RWPE2 (cell line): ENCODE measurements around the gene ARID5B.

Experiments
- ATAC-seq: fragments of 200-7000 bp; cut with Tn5 transposase; 3 replicates; pipeline ENCODE4 v1.9.1; 2021; ENCODE audit warnings: low read depth
- DNase-seq: peaks from one replicate; pipeline ENCODE4 v3.0.0-alpha.2; 2020; ENCODE audit warnings: low spot score
- H3K27ac ChIP-seq: fragments of 450-650 bp; 2 replicates; pipeline ENCODE4 v1.5.1; 2017; ENCODE audit warnings: mild to moderate bottlenecking; ENCODE audit not compliant: poor library complexity, severe bottlenecking
- H3K27me3 ChIP-seq: fragments of 250-450 bp; sonication (Bioruptor Pico); 2 replicates; pipeline ENCODE4 v1.5.1; 2021; ENCODE audit warnings: mild to moderate bottlenecking, moderate library complexity; ENCODE audit not compliant: insufficient read depth, poor library complexity, severe bottlenecking
- H3K36me3 ChIP-seq: fragments of 250-450 bp; sonication (Bioruptor Pico); 2 replicates; pipeline ENCODE4 v1.5.1; 2020; ENCODE audit warnings: low read depth, mild to moderate bottlenecking, moderate library complexity
- H3K4me1 ChIP-seq: fragments of 250-450 bp; sonication (Bioruptor Pico); 2 replicates; pipeline ENCODE4 v1.5.1; 2021; ENCODE audit warnings: mild to moderate bottlenecking, moderate library complexity; ENCODE audit not compliant: insufficient read depth, poor library complexity, severe bottlenecking
- H3K4me3 ChIP-seq: fragments of 250-450 bp; sonication (Bioruptor Pico); 2 replicates; pipeline ENCODE4 v1.5.1; 2021; ENCODE audit warnings: mild to moderate bottlenecking, moderate library complexity; ENCODE audit not compliant: severe bottlenecking
- H3K9me3 ChIP-seq: fragments of 250-450 bp; sonication (Bioruptor Pico); 2 replicates; pipeline ENCODE4 v1.5.1; 2021; ENCODE audit warnings: mild to moderate bottlenecking, moderate library complexity; ENCODE audit not compliant: severe bottlenecking
- CTCF ChIP-seq: fragments of 450-650 bp; IDR thresholded peaks from one replicate; pipeline ENCODE4 v1.5.1; 2017; ENCODE audit warnings: mild to moderate bottlenecking, moderate library complexity; ENCODE audit not compliant: poor library complexity, severe bottlenecking

Gene ARID5B

GRCh38 chr10:62081341-62082270 lies 180.1 kb downstream of the ARID5B start:
- no peak for ATAC-seq
- H3K4me1 ChIP-seq: peaks cover 56% of the 10 kb centered on the region
- TF ChIP-seq CTCF: no peak
- H3K4me3 ChIP-seq: no peak overlapping the region
- peaks cover 17% of the 10 kb centered on the region for H3K36me3 ChIP-seq
- no peaks in the 10 kb centered on the region for H3K27me3 ChIP-seq
- peak overlapping the region; percentile 92 for H3K27ac ChIP-seq
- H3K9me3 ChIP-seq: no peaks in the 10 kb centered on the region
- no peak for DNase-seq

- peaks cover 50% of the 10 kb centered on the region for H3K4me1 ChIP-seq
- H3K27me3 ChIP-seq: no peaks in the 10 kb centered on the region
- peak overlapping the region; percentile 92 for H3K27ac ChIP-seq
- no peak overlapping the region for H3K4me3 ChIP-seq
- ATAC-seq (no peak), DNase-seq (no peak)
- peaks cover 17% of the 10 kb centered on the region for H3K36me3 ChIP-seq
- no peak for TF ChIP-seq CTCF
- no peaks in the 10 kb centered on the region for H3K9me3 ChIP-seq
Measured at GRCh38 chr10:62082271-62082656, 180.8 kb downstream of the ARID5B start.

- Histone ChIP-seq H3K36me3 (peaks cover 17% of the 10 kb centered on the region), H3K4me3 (no peak overlapping the region), H3K4me1 (peaks cover 44% of the 10 kb centered on the region), H3K9me3 (no peaks in the 10 kb centered on the region), H3K27ac (peak overlapping the region; percentile 92), H3K27me3 (no peaks in the 10 kb centered on the region)
- TF ChIP-seq CTCF: no peak
- ATAC-seq (peak; percentile 28; the same call in 1 of the 3 replicates), DNase-seq (no peak)
Measured at GRCh38 chr10:62082729-62083411, 181.4 kb downstream of the ARID5B start.

GRCh38 chr10:62083412-62084267 lies 182.1 kb downstream of the ARID5B start:
- Histone ChIP-seq H3K27ac (peak overlapping the region; percentile 92), H3K4me1 (peaks cover 44% of the 10 kb centered on the region), H3K9me3 (no peaks in the 10 kb centered on the region), H3K36me3 (peaks cover 21% of the 10 kb centered on the region), H3K27me3 (no peaks in the 10 kb centered on the region), H3K4me3 (no peak overlapping the region)
- peak; percentile 90 for ATAC-seq
- no peak for TF ChIP-seq CTCF
- peak; percentile 82 for DNase-seq
